ENCODE data around the gene DGKI.

Gene DGKI

DNA sequence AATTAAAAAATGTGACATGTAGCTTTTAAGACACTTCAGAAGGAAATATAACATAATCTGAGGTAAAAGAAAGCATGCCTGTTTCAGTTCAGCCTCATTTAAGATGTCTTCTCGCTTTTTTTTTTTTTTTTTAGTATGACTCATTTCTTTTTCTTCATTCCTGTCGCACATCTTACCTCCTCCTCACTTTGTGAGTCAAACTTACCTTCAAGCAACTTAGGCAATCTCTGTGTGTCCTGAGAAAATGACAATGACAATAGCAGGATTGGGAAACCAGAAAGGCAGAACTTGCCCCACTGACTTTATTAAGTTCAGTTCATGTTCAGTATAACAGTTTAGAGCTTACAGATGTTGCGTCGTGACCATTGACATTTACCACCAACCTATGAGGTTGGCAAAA, 511.0 kb downstream of the DGKI start:
- no peak for DNase-seq

DNA sequence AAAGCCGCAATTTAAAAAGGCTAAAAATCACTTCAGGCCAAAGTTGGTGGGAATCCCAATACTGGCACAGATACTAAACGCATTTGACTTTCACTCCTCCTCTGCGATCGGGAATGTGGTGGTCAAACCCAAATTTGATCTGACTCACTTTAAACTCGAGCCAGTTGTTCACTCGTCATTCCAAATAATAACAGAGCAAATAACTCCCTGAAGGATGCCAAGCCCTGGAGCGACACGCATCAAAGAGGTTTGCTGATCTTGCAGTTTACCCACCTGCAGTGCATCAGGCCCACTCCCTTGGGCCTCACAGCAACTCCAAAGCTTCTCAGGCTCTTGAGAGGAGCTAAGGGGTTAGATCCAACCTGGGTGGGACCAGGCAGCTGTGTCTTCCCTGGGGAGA, 515.4 kb downstream of the DGKI start:
- DNase-seq = peak; percentile 22 to 33
